Measurements from ENCODE around the gene POU2AF1. TPM values are rescaled to one million over a fixed set of nuclear protein-coding genes. Genes with fewer than 3 reads are reported as not detected.

The POU2AF1 gene
- total RNA-seq, 1 donor from 2014 or later: not detected

DNA sequence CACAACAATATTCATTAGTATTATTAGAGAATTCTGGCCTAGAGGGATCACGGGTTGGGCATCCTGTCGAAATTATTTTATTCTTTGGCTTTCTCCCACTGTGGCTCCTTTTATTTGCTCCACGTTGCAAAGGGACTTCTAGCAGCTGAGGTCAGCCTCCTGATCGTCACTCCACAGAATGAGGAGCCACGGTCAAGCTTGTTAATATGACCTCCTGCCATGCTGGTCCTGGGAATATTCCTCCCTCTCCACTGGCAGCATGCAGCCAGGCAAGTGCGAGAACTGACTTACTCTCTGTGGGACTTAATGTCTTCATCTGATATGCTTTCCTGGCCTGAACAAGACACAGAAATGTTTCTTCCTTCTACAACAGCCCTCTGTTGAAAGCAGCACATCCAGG lies 59.8 kb downstream of the POU2AF1 start:
- H3K27me3 Mint-ChIP-seq (ENCODE audit: unreplicated experiment): peaks cover 56% of the 10 kb centered on the region
- H3K4me1 Mint-ChIP-seq (ENCODE audit: unreplicated experiment): peaks cover 2% of the 10 kb centered on the region
- TF ChIP-seq, protein P1, sequence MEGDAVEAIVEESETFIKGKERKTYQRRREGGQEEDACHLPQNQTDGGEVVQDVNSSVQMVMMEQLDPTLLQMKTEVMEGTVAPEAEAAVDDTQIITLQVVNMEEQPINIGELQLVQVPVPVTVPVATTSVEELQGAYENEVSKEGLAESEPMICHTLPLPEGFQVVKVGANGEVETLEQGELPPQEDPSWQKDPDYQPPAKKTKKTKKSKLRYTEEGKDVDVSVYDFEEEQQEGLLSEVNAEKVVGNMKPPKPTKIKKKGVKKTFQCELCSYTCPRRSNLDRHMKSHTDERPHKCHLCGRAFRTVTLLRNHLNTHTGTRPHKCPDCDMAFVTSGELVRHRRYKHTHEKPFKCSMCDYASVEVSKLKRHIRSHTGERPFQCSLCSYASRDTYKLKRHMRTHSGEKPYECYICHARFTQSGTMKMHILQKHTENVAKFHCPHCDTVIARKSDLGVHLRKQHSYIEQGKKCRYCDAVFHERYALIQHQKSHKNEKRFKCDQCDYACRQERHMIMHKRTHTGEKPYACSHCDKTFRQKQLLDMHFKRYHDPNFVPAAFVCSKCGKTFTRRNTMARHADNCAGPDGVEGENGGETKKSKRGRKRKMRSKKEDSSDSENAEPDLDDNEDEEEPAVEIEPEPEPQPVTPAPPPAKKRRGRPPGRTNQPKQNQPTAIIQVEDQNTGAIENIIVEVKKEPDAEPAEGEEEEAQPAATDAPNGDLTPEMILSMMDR (IDR thresholded peaks at IDR 0.05): no peak
- H3K9me3 Mint-ChIP-seq (ENCODE audit: unreplicated experiment): peaks cover 2% of the 10 kb centered on the region
- H3K27ac Mint-ChIP-seq (ENCODE audit: unreplicated experiment): no peak overlapping the region
- no peaks in the 10 kb centered on the region for H3K36me3 Mint-ChIP-seq (ENCODE audit: unreplicated experiment)
- no peak overlapping the region for H3K4me3 Mint-ChIP-seq (ENCODE audit: unreplicated experiment)
- DNase-seq (ENCODE audit: extremely low spot score, unreplicated experiment): no peak

DNA sequence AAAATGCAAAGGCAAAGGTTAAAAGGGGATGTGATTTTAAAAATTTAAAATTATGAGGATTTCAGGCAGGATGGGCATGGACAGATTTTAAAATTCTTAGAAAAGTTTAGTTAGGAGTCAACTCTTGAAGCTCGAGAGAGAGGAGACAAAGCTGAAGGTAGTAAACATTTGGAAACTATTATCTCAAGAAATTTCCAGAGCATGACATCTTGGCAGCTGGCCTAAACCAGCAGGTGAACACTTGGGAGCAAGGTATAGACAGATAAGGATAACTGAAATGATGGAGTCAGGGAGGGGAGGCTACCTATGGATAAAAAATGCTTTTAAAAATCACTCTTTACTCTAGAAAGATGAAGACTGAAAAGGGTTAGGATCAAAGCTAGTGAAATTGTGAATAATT lies 67.0 kb downstream of the POU2AF1 start:
- no peak for DNase-seq (ENCODE audit: extremely low spot score, unreplicated experiment)
- H3K27me3 Mint-ChIP-seq (ENCODE audit: unreplicated experiment): peaks cover 54% of the 10 kb centered on the region
- no peak overlapping the region for H3K4me3 Mint-ChIP-seq (ENCODE audit: unreplicated experiment)
- H3K4me1 Mint-ChIP-seq (ENCODE audit: unreplicated experiment): no peaks in the 10 kb centered on the region
- H3K27ac Mint-ChIP-seq (ENCODE audit: unreplicated experiment): no peak overlapping the region
- H3K36me3 Mint-ChIP-seq (ENCODE audit: unreplicated experiment): no peaks in the 10 kb centered on the region
- peaks cover 3% of the 10 kb centered on the region for H3K9me3 Mint-ChIP-seq (ENCODE audit: unreplicated experiment)
- TF ChIP-seq, protein P1 (IDR thresholded peaks at IDR 0.05): no peak

DNA sequence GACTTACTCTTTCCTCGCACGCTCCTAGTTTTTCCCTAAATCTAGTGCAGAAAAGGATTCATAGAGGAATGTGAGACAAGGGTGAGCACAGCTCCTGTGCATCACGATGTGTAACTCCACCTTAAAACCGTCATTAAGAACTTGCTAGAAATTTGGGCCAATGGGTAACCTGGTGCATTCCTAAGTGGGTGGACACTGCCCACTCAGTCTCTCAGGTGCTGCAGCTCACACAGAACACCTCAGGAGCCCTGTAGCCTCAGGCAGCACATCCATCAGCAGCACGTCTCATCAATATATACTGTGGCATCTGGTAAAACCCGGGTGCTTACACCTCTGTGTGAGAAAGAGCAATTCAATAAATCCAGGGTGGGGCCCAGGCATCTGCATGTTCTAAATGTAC lies 68.4 kb downstream of the POU2AF1 start:
- H3K27ac Mint-ChIP-seq (ENCODE audit: unreplicated experiment): no peak overlapping the region

DNA sequence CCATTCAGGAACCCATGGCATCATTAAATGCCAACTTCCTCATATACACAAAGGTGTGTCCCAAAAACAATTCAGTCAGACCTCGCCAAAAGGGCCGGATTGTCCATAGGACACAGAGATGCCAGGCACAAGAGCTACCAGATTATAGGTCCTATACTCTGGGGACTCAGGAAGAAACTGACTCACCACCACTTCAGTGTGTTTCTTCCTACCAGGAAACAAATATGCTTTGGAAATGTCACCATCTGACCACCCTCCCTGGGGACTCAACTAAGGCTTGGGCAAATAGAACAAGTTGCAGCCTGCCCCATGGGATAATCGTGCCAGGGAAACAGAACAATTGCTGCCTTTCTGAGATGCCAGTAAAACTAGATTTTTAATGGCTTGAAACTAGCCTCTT lies 69.0 kb downstream of the POU2AF1 start:
- H3K4me3 Mint-ChIP-seq (ENCODE audit: unreplicated experiment): no peak overlapping the region
- no peaks in the 10 kb centered on the region for H3K4me1 Mint-ChIP-seq (ENCODE audit: unreplicated experiment)
- H3K9me3 Mint-ChIP-seq (ENCODE audit: unreplicated experiment): peaks cover 3% of the 10 kb centered on the region
- no peak overlapping the region for H3K27ac Mint-ChIP-seq (ENCODE audit: unreplicated experiment)
- peaks cover 59% of the 10 kb centered on the region for H3K27me3 Mint-ChIP-seq (ENCODE audit: unreplicated experiment)
- H3K36me3 Mint-ChIP-seq (ENCODE audit: unreplicated experiment): no peaks in the 10 kb centered on the region
- DNase-seq (ENCODE audit: extremely low spot score, unreplicated experiment): no peak
- TF ChIP-seq, protein P1 (IDR thresholded peaks at IDR 0.05): no peak

More for the DNA sequence above, 68.4 kb downstream of the POU2AF1 start:
- H3K36me3 Mint-ChIP-seq (ENCODE audit: unreplicated experiment): no peaks in the 10 kb centered on the region
- no peak overlapping the region for H3K4me3 Mint-ChIP-seq (ENCODE audit: unreplicated experiment)
- peaks cover 3% of the 10 kb centered on the region for H3K9me3 Mint-ChIP-seq (ENCODE audit: unreplicated experiment)
- peaks cover 58% of the 10 kb centered on the region for H3K27me3 Mint-ChIP-seq (ENCODE audit: unreplicated experiment)
- TF ChIP-seq, protein P1 (IDR thresholded peaks at IDR 0.05): no peak
- no peaks in the 10 kb centered on the region for H3K4me1 Mint-ChIP-seq (ENCODE audit: unreplicated experiment)
- no peak for DNase-seq (ENCODE audit: extremely low spot score, unreplicated experiment)

DNA sequence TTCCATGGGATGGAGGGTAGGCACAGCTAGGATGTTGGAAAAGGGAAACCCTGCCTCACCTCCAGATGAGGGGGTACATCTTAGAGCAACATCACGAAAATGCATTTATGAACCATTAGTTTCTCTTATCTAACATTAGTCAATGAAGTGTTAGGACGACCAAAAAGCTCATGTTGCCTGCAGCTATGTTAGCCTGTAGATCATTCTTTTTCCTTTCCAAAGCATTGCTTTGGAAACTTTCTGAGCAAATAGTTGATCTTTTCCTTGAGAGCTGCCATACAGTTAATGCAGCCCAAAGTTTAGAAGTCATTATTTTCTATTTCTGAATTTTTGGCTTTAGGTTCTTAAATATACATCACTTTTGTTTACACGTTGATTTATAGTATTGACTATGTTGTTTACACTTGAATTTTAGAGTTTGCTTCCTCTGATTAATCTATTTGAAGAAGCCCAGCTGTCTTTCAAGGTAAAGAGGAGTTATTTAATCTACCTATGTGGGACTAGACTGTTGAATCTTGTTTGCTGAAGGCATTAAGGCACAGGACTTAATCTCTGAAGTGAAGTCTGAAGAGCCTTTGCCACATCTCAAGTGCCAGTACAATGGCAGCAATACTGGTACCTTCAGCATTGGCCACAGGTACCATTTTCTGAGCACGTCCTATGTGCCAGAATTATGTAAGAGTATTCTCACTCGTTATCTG lies 69.7 kb downstream of the POU2AF1 start:
- TF ChIP-seq, protein P1 (IDR thresholded peaks at IDR 0.05): no peak

More for the DNA sequence above, 69.7 kb downstream of the POU2AF1 start:
- H3K9me3 Mint-ChIP-seq (ENCODE audit: unreplicated experiment): peaks cover 2% of the 10 kb centered on the region
- no peak for DNase-seq (ENCODE audit: extremely low spot score, unreplicated experiment)
- H3K27me3 Mint-ChIP-seq (ENCODE audit: unreplicated experiment): peaks cover 60% of the 10 kb centered on the region
- no peaks in the 10 kb centered on the region for H3K36me3 Mint-ChIP-seq (ENCODE audit: unreplicated experiment)
- H3K4me3 Mint-ChIP-seq (ENCODE audit: unreplicated experiment): no peak overlapping the region
- H3K27ac Mint-ChIP-seq (ENCODE audit: unreplicated experiment): no peak overlapping the region
- H3K4me1 Mint-ChIP-seq (ENCODE audit: unreplicated experiment): no peaks in the 10 kb centered on the region
